GM23248 (cell line): ENCODE data around the gene ARF6. TPM values are rescaled to one million over a fixed set of nuclear protein-coding genes. Genes with fewer than 3 reads are reported as not detected.

Experiments used
- DNase-seq: peaks from one replicate; pipeline ENCODE4 v3.0.0-alpha.2; 2015
- H2AFZ ChIP-seq: fragments of 200-600 bp; sonication (generic); 2 replicates; pipeline ENCODE4 v1.6.1; 2016; ENCODE audit warnings: antibody characterized with exemption
- H3F3A ChIP-seq: fragments of 200-600 bp; sonication (generic); 2 replicates; pipeline ENCODE4 v1.6.1; 2016; ENCODE audit warnings: mild to moderate bottlenecking, antibody characterized with exemption, mixed run types; ENCODE audit not compliant: insufficient read depth
- H3K27ac ChIP-seq: fragments of 200-600 bp; sonication (generic); 2 replicates; pipeline ENCODE4 v1.5.1; 2016; ENCODE audit warnings: mild to moderate bottlenecking
- H3K27me3 ChIP-seq: fragments of 200-600 bp; sonication (generic); replicated peaks from 2 replicates; pipeline ENCODE4 v1.6.1; 2016; ENCODE audit warnings: mild to moderate bottlenecking; ENCODE audit not compliant: insufficient read depth
- H3K36me3 ChIP-seq: fragments of 200-600 bp; sonication (generic); 2 replicates; pipeline ENCODE4 v1.6.1; 2016; ENCODE audit warnings: low read depth, mild to moderate bottlenecking
- H3K4me1 ChIP-seq: fragments of 200-600 bp; sonication (generic); 2 replicates; pipeline ENCODE4 v1.6.1; 2016; ENCODE audit warnings: mild to moderate bottlenecking; ENCODE audit not compliant: insufficient read depth
- H3K4me2 ChIP-seq: fragments of 200-600 bp; sonication (generic); one replicate; pipeline ENCODE4 v1.6.1; 2016; ENCODE audit warnings: mild to moderate bottlenecking; ENCODE audit not compliant: unreplicated experiment
- H3K4me3 ChIP-seq: fragments of 200-600 bp; sonication (generic); 2 replicates; pipeline ENCODE4 v1.5.1; 2016; ENCODE audit warnings: mild to moderate bottlenecking
- H3K79me2 ChIP-seq: fragments of 200-600 bp; sonication (generic); 2 replicates; pipeline ENCODE4 v1.6.1; 2016; ENCODE audit warnings: mild to moderate bottlenecking; ENCODE audit not compliant: insufficient read depth
- H3K9ac ChIP-seq: fragments of 200-600 bp; sonication (generic); 2 replicates; pipeline ENCODE4 v1.6.1; 2016; ENCODE audit warnings: mild to moderate bottlenecking
- H3K9me2 ChIP-seq: fragments of 200-600 bp; sonication (generic); 2 replicates; pipeline ENCODE4 v1.6.1; 2016; ENCODE audit warnings: mixed run types, mild to moderate bottlenecking, moderate library complexity; ENCODE audit not compliant: insufficient read depth
- H3K9me3 ChIP-seq: fragments of 200-600 bp; sonication (generic); one replicate; pipeline ENCODE4 v1.6.1; 2017; ENCODE audit warnings: low read depth
- H4K20me1 ChIP-seq: fragments of 200-600 bp; sonication (generic); 2 replicates; pipeline ENCODE4 v1.6.0; 2016; ENCODE audit not compliant: insufficient read depth
- EZH2 ChIP-seq: fragments of 200-600 bp; sonication (generic); IDR thresholded peaks from 2 replicates; pipeline ENCODE4 v1.6.1; 2018; ENCODE audit warnings: antibody characterized with exemption, mild to moderate bottlenecking; ENCODE audit not compliant: insufficient read depth, poor library complexity, severe bottlenecking
- EZH2phosphoT487 ChIP-seq: fragments of 200-600 bp; sonication (generic); IDR thresholded peaks from 2 replicates; pipeline ENCODE4 v1.6.1; 2018; ENCODE audit warnings: antibody characterized with exemption, moderate library complexity, mild to moderate bottlenecking, low read depth; ENCODE audit not compliant: insufficient read depth
- WGBS, 2 experiments: methylation state at CpG; one replicate each; pipeline ENCODE4 v1.1.6; 2015 to 2017; ENCODE audit warnings: low lambda C conversion rate in 2 of 2, low coverage in 1 of 2; ENCODE audit errors: missing lambda C conversion rate in 2 of 2; 5-methylcytosine and 5-hydroxymethylcytosine counted together
- in situ Hi-C: fragments of 300-500 bp; cut with MboI; formaldehyde crosslinking; loops from 2 replicates; pipeline ENCODE4 v1.15.0; 2020
- polyA plus RNA-seq: library from polyadenylated mRNA; unstranded; fragments of >200 nt; fragmentation: Nextera tagmentation; extraction: Ambion mirVana; gene quantifications from 2 replicates; pipeline ENCODE4 v1.2.1, GENCODE V29; 2016
- total RNA-seq: library from RNA; depleted of rRNA; stranded (reverse); fragments of >200 nt; shearing (Covaris generic); gene quantifications from 2 replicates; pipeline ENCODE4 v1.2.3, GENCODE V29; 2014; rRNA removed

The ARF6 gene
- total RNA-seq, result 88.3 and 92.5 TPM in 2 replicates
- polyA plus RNA-seq, result 120 and 123 TPM in 2 replicates

DNA sequence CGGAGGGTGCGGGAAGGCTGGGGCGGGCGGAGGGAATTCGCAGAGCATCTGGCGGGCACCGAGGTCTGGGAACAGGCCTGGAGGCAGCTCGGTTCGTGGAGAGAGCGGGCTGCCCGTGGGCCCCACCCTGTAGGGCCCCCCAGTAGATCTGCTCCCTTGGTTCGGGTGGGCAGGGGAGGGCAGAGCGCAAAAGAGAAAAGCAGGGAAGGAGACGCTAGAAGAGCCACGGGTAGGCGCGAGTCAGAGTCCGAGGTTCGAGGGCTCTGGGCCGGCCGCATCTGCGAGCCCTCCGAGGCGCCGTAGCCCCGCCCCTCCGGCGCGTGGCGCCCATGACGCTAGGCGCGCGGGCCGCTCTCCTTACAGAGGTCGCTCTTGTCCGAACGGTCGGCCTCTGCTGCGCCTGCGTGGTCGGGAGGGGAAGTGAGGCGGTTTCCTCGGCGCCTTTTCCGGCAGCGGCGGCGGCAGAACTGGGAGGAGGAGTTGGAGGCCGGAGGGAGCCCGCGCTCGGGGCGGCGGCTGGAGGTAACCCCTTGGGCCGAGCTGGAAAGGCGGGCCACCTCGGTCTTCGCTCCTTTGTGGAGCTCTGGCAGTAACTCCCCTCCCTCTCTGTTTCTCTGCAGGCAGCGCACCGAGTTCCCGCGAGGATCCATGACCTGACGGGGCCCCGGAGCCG is at the start of gene ARF6:
Gene ARF6, plus strand, starts transcription at position 447 of the 673 bp plus-strand sequence. CDS start 655 bp downstream, outside the sequence.
- peaks cover 34% of the 10 kb centered on the region for H3K36me3 ChIP-seq
- H3K4me2 ChIP-seq, result peak within 1 kb of the TSS; percentile 100
- peaks cover 22% of the 10 kb centered on the region for H3K4me1 ChIP-seq
- 0 to 1% methylated on average over 48 to 56 of the region's 66 CpGs for WGBS, 2 experiments
- peak within 1 kb of the TSS; percentile 97 for H3K4me3 ChIP-seq
- no peaks in the 10 kb centered on the region for H3K27me3 ChIP-seq
- in situ Hi-C loops, result no loop called here
- no peaks in the 10 kb centered on the region for H3K9me3 ChIP-seq
- TF ChIP-seq EZH2 (no peak), EZH2phosphoT487 (no peak)
- peak within 1 kb of the TSS; percentile 85 for H2AFZ ChIP-seq
- H3F3A ChIP-seq, result peaks cover 52% of the 10 kb centered on the region
- peaks cover 64% of the 10 kb centered on the region for H3K79me2 ChIP-seq
- peak; percentile 100 for DNase-seq
- peaks cover 12% of the 10 kb centered on the region; the same call in 1 of the 2 replicates for H4K20me1 ChIP-seq
- peak within 1 kb of the TSS; percentile 99 for H3K27ac ChIP-seq
- peak within 1 kb of the TSS; percentile 100 for H3K9ac ChIP-seq
- H3K9me2 ChIP-seq, result no peaks in the 10 kb centered on the region

DNA sequence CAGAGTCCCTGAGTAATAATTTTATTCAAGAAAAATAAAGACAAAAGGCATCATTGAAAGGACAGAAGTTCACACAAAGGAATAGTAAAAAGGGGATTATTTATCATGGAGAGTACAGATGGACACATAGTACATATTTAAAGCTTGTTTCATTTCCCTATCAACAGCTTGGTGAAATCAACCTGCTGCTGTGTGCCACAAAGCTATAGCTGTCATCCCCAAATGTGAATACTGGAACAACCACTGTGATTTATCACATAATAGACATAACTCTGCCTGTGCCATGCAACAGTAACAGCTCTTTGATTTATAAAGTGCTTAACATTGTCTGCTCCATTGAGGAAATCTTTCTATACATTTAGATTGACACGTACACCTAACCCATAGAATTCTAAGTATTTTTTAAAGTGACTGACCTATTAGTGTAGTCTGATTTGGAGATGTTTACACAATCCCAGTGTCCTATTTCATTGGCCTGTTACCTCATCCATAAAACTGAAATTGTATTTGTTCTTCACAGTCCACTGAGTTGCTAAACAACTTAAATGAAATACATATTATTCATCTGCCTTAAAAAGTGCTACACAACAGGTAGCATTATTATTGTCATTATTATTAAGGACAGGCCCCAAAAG is 43.6 kb upstream of the ARF6 start:
- Histone ChIP-seq H3K9me3 (no peaks in the 10 kb centered on the region), H2AFZ (no peak overlapping the region), H3K27me3 (no peaks in the 10 kb centered on the region), H3K27ac (no peak overlapping the region), H3K4me1 (peaks cover 16% of the 10 kb centered on the region), H4K20me1 (no peaks in the 10 kb centered on the region), H3F3A (peaks cover 5% of the 10 kb centered on the region), H3K9ac (no peak overlapping the region), H3K4me3 (no peak overlapping the region), H3K4me2 (no peak overlapping the region), H3K36me3 (peaks cover 51% of the 10 kb centered on the region), H3K9me2 (no peaks in the 10 kb centered on the region), H3K79me2 (peaks cover 73% of the 10 kb centered on the region)
- TF ChIP-seq EZH2 (no peak), EZH2phosphoT487 (no peak)
- in situ Hi-C loops, result no loop called here
- DNase-seq, result no peak
- WGBS, 2 experiments, result 100% methylated on average over 1 of the region's 1 CpG

DNA sequence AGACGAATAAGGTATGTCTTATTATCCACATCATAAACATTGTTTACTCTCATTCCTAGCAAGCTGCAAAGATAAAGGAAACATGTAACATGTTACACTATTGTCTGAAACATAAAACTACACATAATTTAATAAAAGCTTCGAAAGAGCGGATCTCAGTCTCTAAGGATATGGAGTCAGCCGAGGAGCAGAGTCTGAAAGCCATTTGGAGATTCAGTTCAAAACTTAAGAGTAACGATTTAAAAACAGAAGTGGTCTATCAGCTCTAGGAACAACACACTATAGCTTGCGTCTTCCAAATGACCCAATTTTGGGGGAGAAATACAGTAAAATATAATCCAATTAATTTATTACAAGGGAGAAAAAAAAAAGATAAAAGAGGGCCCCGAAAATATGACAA is 41.1 kb upstream of the ARF6 start:
- Histone ChIP-seq H3F3A (peaks cover 7% of the 10 kb centered on the region), H3K9ac (peak overlapping the region; percentile 96), H3K4me1 (peaks cover 16% of the 10 kb centered on the region), H3K27me3 (no peaks in the 10 kb centered on the region), H3K9me3 (no peaks in the 10 kb centered on the region), H3K27ac (peak overlapping the region; percentile 60), H3K4me2 (peak overlapping the region; percentile 97), H3K36me3 (peaks cover 32% of the 10 kb centered on the region; the same call in 1 of the 2 replicates), H3K4me3 (peak overlapping the region; percentile 94), H3K9me2 (no peaks in the 10 kb centered on the region), H2AFZ (peak overlapping the region; percentile 86), H3K79me2 (peaks cover 59% of the 10 kb centered on the region), H4K20me1 (no peaks in the 10 kb centered on the region)
- DNase-seq, result peak; percentile 48
- in situ Hi-C loops, result loop anchor here (25.0 kb wide), 1 partner anchor 685 kb away; the partner anchor contains the start of gene MAP4K5
- WGBS, 2 experiments, result 2 to 3% methylated on average over 7 of the region's 7 CpGs
- TF ChIP-seq EZH2phosphoT487 (no peak), EZH2 (no peak)

DNA sequence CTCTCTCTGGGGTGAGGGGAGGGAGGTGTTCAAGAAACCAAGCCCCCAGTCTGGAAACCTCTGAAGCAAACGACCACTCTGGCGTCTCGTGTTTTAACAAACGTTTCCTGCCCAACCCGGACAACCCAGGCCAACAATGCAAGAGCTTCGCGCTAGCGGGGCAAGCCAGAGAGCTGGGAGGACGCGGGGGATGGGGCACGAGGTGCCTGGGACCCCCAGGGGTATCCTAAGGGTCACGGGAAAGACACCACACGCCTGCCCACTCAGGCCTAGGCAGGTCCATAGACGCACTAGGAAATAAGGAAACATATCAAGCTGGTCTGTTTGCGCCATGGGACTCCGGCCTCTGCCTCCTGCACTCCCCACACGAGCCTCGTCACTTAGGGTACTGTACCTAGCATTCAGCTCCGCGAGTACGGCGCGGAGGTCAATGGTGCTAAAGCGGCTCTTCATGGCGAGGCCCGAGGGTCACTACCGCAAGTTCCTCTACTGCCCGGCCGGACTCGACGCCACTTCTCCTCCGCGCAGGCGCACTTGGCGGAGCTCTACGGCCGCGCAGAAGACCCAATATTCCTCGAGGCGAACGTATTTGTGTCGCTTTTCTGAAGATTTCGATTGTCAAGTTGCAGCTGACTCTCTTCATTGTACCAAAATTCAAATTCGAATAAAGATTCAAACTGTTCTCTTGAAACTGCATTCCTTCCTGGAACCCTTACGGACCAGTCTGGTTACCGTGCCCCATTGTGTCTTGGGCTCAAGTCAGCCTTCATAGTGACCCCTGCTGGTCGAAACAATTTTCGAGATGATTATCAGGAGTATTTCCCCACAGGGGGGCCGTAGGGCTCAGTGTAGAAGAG is 40.4 kb upstream of the ARF6 start, which contains the start of gene NEMF:
Gene NEMF, minus strand, starts transcription at position 488 of the 857 bp plus-strand sequence. Its CDS starts 35 bp downstream, at position 453.
- H3K9ac ChIP-seq, result peak within 1 kb of the TSS; percentile 96
- H3K36me3 ChIP-seq, result peaks cover 28% of the 10 kb centered on the region; the same call in 1 of the 2 replicates
- H3K9me2 ChIP-seq, result no peaks in the 10 kb centered on the region
- peak within 1 kb of the TSS; percentile 94 for H3K4me3 ChIP-seq
- no peaks in the 10 kb centered on the region for H3K27me3 ChIP-seq
- H3K9me3 ChIP-seq, result no peaks in the 10 kb centered on the region
- WGBS, 2 experiments, result 1% methylated on average over 47 to 48 of the region's 49 CpGs
- peak; percentile 91 for DNase-seq
- peaks cover 52% of the 10 kb centered on the region for H3K79me2 ChIP-seq
- peak within 1 kb of the TSS; percentile 60 for H3K27ac ChIP-seq
- TF ChIP-seq EZH2phosphoT487 (no peak), EZH2 (no peak)
- peaks cover 7% of the 10 kb centered on the region for H3F3A ChIP-seq
- H2AFZ ChIP-seq, result peak within 1 kb of the TSS; percentile 86
- no peaks in the 10 kb centered on the region for H4K20me1 ChIP-seq
- in situ Hi-C loops, result loop anchor here (25.0 kb wide), 1 partner anchor 685 kb away; the partner anchor contains the start of gene MAP4K5
- peaks cover 16% of the 10 kb centered on the region for H3K4me1 ChIP-seq
- peak within 1 kb of the TSS; percentile 97 for H3K4me2 ChIP-seq
